ENCODE results near the gene IDS. TPM values are rescaled to one million over a fixed set of nuclear protein-coding genes. Genes with fewer than 3 reads are reported as not detected.

IDS gene
- total RNA-seq, 3 donors from 2014 or later = 38.7 to 84.3 (median 54.7) TPM

DNA sequence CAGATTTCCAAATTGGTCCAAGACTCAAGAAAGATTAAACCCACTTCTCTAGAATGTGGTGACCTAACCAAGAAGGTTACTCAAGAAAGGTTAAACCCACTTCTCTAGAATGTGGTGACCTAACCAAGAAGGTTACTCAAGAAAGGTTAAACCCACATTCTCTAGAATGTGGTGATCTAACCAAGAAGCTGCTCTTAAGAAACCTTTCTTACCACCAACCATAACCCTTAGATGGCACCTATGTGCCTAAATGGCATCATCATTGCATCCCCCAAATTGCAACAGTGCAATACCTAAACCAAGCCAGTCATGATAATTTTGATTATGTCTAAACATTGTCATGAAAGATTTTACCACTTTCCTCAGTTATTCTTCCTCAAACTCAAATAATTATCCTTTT lies 49.2 kb downstream of the IDS start:
- DNase-seq (no peak), ATAC-seq (no peak)
- H3K36me3 ChIP-seq (ENCODE audit: low read depth) = no peaks in the 10 kb centered on the region
- no peaks in the 10 kb centered on the region for H3K9me3 ChIP-seq
- intact Hi-C loops (cut with DNase I, micrococcal nuclease) = no loop called here
- no peak overlapping the region for H3K4me3 ChIP-seq
- TF ChIP-seq, protein P1, sequence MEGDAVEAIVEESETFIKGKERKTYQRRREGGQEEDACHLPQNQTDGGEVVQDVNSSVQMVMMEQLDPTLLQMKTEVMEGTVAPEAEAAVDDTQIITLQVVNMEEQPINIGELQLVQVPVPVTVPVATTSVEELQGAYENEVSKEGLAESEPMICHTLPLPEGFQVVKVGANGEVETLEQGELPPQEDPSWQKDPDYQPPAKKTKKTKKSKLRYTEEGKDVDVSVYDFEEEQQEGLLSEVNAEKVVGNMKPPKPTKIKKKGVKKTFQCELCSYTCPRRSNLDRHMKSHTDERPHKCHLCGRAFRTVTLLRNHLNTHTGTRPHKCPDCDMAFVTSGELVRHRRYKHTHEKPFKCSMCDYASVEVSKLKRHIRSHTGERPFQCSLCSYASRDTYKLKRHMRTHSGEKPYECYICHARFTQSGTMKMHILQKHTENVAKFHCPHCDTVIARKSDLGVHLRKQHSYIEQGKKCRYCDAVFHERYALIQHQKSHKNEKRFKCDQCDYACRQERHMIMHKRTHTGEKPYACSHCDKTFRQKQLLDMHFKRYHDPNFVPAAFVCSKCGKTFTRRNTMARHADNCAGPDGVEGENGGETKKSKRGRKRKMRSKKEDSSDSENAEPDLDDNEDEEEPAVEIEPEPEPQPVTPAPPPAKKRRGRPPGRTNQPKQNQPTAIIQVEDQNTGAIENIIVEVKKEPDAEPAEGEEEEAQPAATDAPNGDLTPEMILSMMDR (IDR thresholded peaks at IDR 0.05) = no peak
- no peaks in the 10 kb centered on the region for H3K4me1 ChIP-seq (ENCODE audit: low read depth)

DNA sequence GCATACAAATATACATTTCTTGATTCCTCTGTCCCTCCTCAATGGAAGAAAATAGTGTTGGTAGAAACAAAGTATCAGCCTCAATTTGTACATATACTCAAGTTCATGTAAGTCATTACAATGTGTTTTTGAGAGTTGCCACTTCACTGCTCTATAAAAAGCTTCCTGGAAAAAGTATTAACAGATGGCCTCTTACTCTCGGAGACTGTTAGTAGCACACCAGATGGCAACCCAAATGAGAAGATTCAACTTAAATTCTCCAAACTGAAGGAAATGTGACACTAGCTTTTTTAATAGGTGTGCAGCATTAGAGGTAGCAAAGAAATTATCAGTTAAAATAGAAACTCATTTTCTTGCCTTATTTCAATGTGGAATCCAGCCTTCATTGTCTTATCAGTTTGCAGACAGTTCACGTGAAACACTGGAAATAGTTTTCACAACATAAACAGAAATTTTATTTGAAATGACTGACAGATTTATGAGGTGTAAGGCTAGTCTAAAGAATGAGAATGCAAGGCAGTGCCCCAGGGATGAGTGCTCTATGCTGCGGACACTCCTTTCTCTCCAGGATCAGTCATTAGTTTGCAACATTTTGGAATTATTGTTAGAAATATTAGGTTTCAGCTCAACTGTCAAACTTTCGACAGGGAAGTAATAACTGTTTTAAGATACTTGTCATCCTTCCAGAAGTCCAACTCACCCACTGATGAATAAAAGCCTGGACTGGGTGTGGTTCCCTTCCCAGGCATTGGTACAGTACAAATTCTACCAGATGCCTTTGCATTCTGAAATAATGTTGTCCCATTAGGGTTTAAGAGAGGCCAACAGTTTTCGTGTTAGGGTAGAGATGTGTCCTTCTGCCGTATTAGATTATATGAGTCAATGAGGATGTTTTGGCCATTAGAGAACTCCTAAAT lies 50.9 kb downstream of the IDS start:
- DNase-seq = no peak
- no peak for ATAC-seq
- Histone ChIP-seq H3K9me3 (no peaks in the 10 kb centered on the region), H3K36me3 (ENCODE audit: low read depth) (no peaks in the 10 kb centered on the region), H3K4me3 (no peak overlapping the region), H3K4me1 (ENCODE audit: low read depth) (no peaks in the 10 kb centered on the region)
- TF ChIP-seq, protein P1 (IDR thresholded peaks at IDR 0.05) = no peak
- intact Hi-C loops (cut with DNase I, micrococcal nuclease) = no loop called here

DNA sequence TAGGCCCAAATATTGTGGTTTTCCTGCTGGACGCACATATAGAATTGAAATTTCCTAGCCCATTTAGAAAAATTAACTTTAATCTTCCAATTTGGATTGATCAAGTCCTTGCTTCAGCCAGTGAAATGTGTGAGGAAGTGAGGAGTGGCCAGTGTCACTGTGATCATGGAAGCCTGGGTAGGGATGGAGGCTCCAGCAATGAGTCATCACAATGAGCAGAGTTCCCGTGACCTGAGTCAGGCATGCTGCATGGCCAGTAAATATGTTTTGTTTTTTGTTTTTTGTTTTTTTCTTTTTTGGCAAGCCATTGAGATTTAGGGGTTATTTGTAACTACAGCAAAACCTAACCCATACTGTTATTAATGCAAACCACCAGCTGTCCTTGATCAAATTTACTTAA lies 52.1 kb downstream of the IDS start:
- H3K9me3 ChIP-seq = no peaks in the 10 kb centered on the region
- H3K4me3 ChIP-seq = no peak overlapping the region
- H3K4me1 ChIP-seq (ENCODE audit: low read depth) = no peaks in the 10 kb centered on the region
- DNase-seq (no peak), ATAC-seq (no peak)
- no peaks in the 10 kb centered on the region for H3K36me3 ChIP-seq (ENCODE audit: low read depth)
- TF ChIP-seq, protein P1 (IDR thresholded peaks at IDR 0.05) = no peak
- intact Hi-C loops (cut with DNase I, micrococcal nuclease) = no loop called here

- TF ChIP-seq, protein P1 (IDR thresholded peaks at IDR 0.05) = no peak
- ATAC-seq (no peak), DNase-seq (no peak)
- Histone ChIP-seq H3K4me3 (no peak overlapping the region), H3K4me1 (ENCODE audit: low read depth) (no peaks in the 10 kb centered on the region), H3K9me3 (no peaks in the 10 kb centered on the region), H3K36me3 (ENCODE audit: low read depth) (no peaks in the 10 kb centered on the region)
- intact Hi-C loops (cut with DNase I, micrococcal nuclease) = no loop called here
Observed at GRCh38 chrX:149433451-149433850, 71.7 kb downstream of the IDS start.

GRCh38 chrX:149433051-149433450 lies 72.1 kb downstream of the IDS start:
- Histone ChIP-seq H3K4me1 (ENCODE audit: low read depth) (no peaks in the 10 kb centered on the region), H3K36me3 (ENCODE audit: low read depth) (no peaks in the 10 kb centered on the region), H3K4me3 (no peak overlapping the region), H3K9me3 (no peaks in the 10 kb centered on the region)
- DNase-seq (no peak), ATAC-seq (no peak)
- intact Hi-C loops (cut with DNase I, micrococcal nuclease) = no loop called here
- TF ChIP-seq, protein P1 (IDR thresholded peaks at IDR 0.05) = no peak

Other genes with a start within 250 kb of the IDS start
- 10 to 100 TPM; 29.1 to 36.9 (median 34.0) TPM for gene EOLA1, start 35.7 kb upstream of the IDS start, total RNA-seq
- not detected for gene HSFX3, start 44.6 kb upstream of the IDS start, total RNA-seq
- gene MAGEA9B, start 82.2 kb upstream of the IDS start, total RNA-seq = not detected
- 1 to 10 TPM in 1 of 3 donors, under 1 TPM in 1, not detected in 1; 0.36 to 1.1 TPM for gene HSFX2, start 90.0 kb upstream of the IDS start, total RNA-seq
- gene TMEM185A, start 126.5 kb upstream of the IDS start, total RNA-seq = 10 to 100 TPM; 14.1 to 26.3 (median 20.4) TPM
- gene MAGEA11, start 206.8 kb upstream of the IDS start, total RNA-seq = not detected